ENCODE results near the gene NR3C2. TPM values are rescaled to one million over a fixed set of nuclear protein-coding genes. Genes with fewer than 3 reads are reported as not detected.

The NR3C2 gene
- total and polyA plus RNA-seq, 2 of the 4 experiments (the other 2 are of a cell fraction) = 1.1 to 2.3 TPM

- no peak for TF ChIP-seq BHLHE40 (IDR thresholded peaks at IDR 0.05; ENCODE audit: low read depth, low read length)
Observed at GRCh38 chr4:148044089-148044911, 397.9 kb downstream of the NR3C2 start (continued).

DNA sequence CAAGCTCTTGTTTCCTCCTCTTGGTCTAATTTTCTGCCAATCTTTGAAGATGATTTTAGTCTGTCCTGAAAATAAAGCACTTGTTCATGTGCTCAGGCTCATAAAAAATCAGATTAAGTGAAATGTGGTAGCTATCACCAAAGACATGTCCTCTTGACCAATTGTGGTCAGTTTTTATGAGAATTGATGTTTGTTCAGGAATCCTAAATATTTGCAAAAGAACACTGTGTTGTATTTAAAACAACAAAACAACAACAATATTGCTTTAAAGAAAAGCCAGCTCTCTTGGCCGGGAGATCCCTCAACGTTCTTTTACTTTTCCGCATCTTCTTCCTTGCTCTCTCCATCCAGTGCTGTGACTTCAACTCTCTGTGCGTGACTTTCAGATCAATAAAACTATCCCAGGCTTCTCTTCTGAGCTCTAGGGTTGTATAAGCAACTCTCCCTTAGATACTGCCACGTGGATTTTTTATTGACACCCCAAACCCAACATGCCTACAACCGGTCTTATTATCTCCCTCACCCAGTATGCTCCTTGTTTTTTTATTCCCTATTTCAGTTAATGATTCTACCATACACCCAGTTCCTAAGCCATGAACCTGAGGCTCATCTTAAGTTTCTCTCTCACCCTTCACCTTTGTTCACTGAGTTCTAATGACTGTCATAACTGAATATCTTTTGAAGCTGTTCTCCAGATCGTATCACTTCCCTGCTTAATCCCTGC lies 400.4 kb downstream of the NR3C2 start:
- Histone ChIP-seq H3K18ac (ENCODE audit: low read depth, low read length) (no peak overlapping the region), H4K91ac (ENCODE audit: insufficient read depth, low read depth, low read length) (no peak overlapping the region), H3K23ac (ENCODE audit: low read depth, low read length) (no peak overlapping the region), H3K56ac (ENCODE audit: extremely low read depth, insufficient read depth, low read length) (no peak overlapping the region), H2AK5ac (ENCODE audit: low read depth, low read length) (no peak overlapping the region), H3K4me3 (ENCODE audit: insufficient read depth, low read depth, low read length) (no peak overlapping the region), H3K9me3 (ENCODE audit: control insufficient read depth, insufficient read depth, low read length) (no peaks in the 10 kb centered on the region), H3K79me1 (ENCODE audit: low read depth in 1 of 2, low read length in 2 of 2) (peaks cover 18 to 34% of the 10 kb centered on the region in 2 experiments), H2BK20ac (ENCODE audit: low read depth, low read length) (no peak overlapping the region), H3K9ac (ENCODE audit: low read depth, low read length) (no peak overlapping the region), H3K4ac (ENCODE audit: low read depth, low read length) (no peak overlapping the region), H3K4me2 (ENCODE audit: low read depth, low read length) (no peak overlapping the region), H2AK9ac (replicated peaks; ENCODE audit: low read depth, low read length, poor library complexity) (no peak overlapping the region), H3K27ac (ENCODE audit: insufficient read depth, low read length) (no peak overlapping the region), H3K14ac (replicated peaks; ENCODE audit: low read depth, low read length) (no peak overlapping the region), H4K5ac (ENCODE audit: low read depth, low read length) (no peak overlapping the region), H4K20me1 (ENCODE audit: insufficient read depth, low read length) (no peaks in the 10 kb centered on the region; the same call in 1 of the 2 replicates), H3K9me1 (ENCODE audit: insufficient read depth, low read length) (peaks cover 4% of the 10 kb centered on the region; the same call in 1 of the 2 replicates), H4K8ac (ENCODE audit: low read depth in 2 of 2, low read length in 2 of 2) (no peak overlapping the region), H2BK120ac (ENCODE audit: low read depth, low read length) (no peak overlapping the region), H3K4me1 (ENCODE audit: control insufficient read depth, insufficient read depth, low read length) (no peaks in the 10 kb centered on the region; the same call in 1 of the 2 replicates), H2BK15ac (ENCODE audit: low read depth, low read length) (no peak overlapping the region), H2AFZ (replicated peaks; ENCODE audit: low read length, poor library complexity) (no peak overlapping the region), H2BK5ac (ENCODE audit: low read depth, low read length, poor library complexity, severe bottlenecking) (no peak overlapping the region), H3K27me3 (ENCODE audit: control insufficient read depth, insufficient read depth, low read length) (no peaks in the 10 kb centered on the region), H3K36me3 (ENCODE audit: control insufficient read depth, insufficient read depth, low read length) (peaks cover 2% of the 10 kb centered on the region; the same call in 1 of the 2 replicates)
- DNase-seq = no peak
- WGBS, 2 experiments (ENCODE audit: extremely low coverage in 2 of 2, insufficient read length in 1 of 2) = 93% methylated on average over 6 of the region's 7 CpGs; no CpG with 5 or more reads in 1 of the 2 experiments
- intact Hi-C loops (cut with micrococcal nuclease) = no loop called here
- no TSS peak for BruUV-seq (replicated peaks)
- TF ChIP-seq NFE2L2 (IDR thresholded peaks at IDR 0.05; ENCODE audit: low read depth, low read length) (no peak), ELK1 (IDR thresholded peaks at IDR 0.05; ENCODE audit: borderline replicate concordance, low read depth, low read length) (no peak), CEBPB (IDR thresholded peaks at IDR 0.05; ENCODE audit: low read depth, low read length) (no peak), RAD21 (IDR thresholded peaks at IDR 0.05; ENCODE audit: low read length) (no peak), RCOR1 (IDR thresholded peaks at IDR 0.05; ENCODE audit: insufficient replicate concordance, low read length) (no peak), FOS (IDR thresholded peaks at IDR 0.05; ENCODE audit: low read depth, low read length) (no peak), BHLHE40 (IDR thresholded peaks at IDR 0.05; ENCODE audit: low read depth, low read length) (no peak), MAFK (IDR thresholded peaks at IDR 0.05; ENCODE audit: low read depth, low read length) (no peak), MAZ (IDR thresholded peaks at IDR 0.05; ENCODE audit: borderline replicate concordance, low read depth, low read length) (no peak)
- TF ChIP-seq, protein P1, sequence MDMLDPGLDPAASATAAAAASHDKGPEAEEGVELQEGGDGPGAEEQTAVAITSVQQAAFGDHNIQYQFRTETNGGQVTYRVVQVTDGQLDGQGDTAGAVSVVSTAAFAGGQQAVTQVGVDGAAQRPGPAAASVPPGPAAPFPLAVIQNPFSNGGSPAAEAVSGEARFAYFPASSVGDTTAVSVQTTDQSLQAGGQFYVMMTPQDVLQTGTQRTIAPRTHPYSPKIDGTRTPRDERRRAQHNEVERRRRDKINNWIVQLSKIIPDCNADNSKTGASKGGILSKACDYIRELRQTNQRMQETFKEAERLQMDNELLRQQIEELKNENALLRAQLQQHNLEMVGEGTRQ (IDR thresholded peaks at IDR 0.05; ENCODE audit: low read depth, low read length) = no peak
- no peak for ATAC-seq (ENCODE audit: low read depth)
- in situ Hi-C loops (cut with MboI; ENCODE audit: low sequenced_read_pairs) = loop anchor here (25.0 kb wide), 1 partner anchor 96 kb away; no protein-coding TSS in a partner anchor
- POLR2A ChIA-PET (ENCODE audit: unreplicated experiment) = no interaction called here
- dilution Hi-C loops (cut with HindIII; ENCODE audit: low sequenced_read_pairs, unreplicated experiment) = no loop called here
- CTCF ChIA-PET = interaction anchor here (0.9 kb wide), 1 partner anchor 27 kb away, joined by 3 read pairs; no protein-coding TSS in a partner anchor

Measured in IMR-90 (cell line).